Psoas muscle (tissue), 8 donors: Measurements from ENCODE around the gene UBE3C. TPM values are rescaled to one million over a fixed set of nuclear protein-coding genes. Genes with fewer than 3 reads are reported as not detected.

Experiments used
- ATAC-seq, 4 donors: fragments of 200-7000 bp; cut with Tn5 transposase; one replicate each; pipeline ENCODE4 v1.9.1; 2020; ENCODE audit warnings: moderate library complexity in 3 of 4, mild to moderate bottlenecking in 2 of 4
- DNase-seq, 2 donors: peaks; one replicate each; pipeline ENCODE4 v3.0.0-alpha.2; 2020
- H3K27ac ChIP-seq: fragments of 200-600 bp; one replicate; pipeline ENCODE4 v1.8.0; 2022
- H3K27me3 ChIP-seq, 3 donors: fragments of 200-600 bp in 1 of 3; one replicate each; pipeline versions ENCODE4 v1.6.1 to v1.8.0; 2013 to 2022; ENCODE audit warnings: low read length in 2 of 3, mild to moderate bottlenecking in 2 of 3, moderate library complexity in 1 of 3; ENCODE audit not compliant: insufficient read depth in 3 of 3
- H3K36me3 ChIP-seq, 2 donors: fragments of 200-600 bp in 1 of 2; one replicate each; pipeline versions ENCODE4 v1.6.1 to v1.8.0; 2013 to 2022; ENCODE audit warnings: low read depth in 1 of 2, mild to moderate bottlenecking in 1 of 2, moderate library complexity in 1 of 2; ENCODE audit not compliant: insufficient read depth in 1 of 2
- H3K4me1 ChIP-seq: fragments of 200-600 bp; one replicate; pipeline ENCODE4 v1.8.0; 2022
- H3K4me3 ChIP-seq: fragments of 200-600 bp; one replicate; pipeline ENCODE4 v1.8.0; 2022; ENCODE audit warnings: mild to moderate bottlenecking
- H3K9me3 ChIP-seq: fragments of 200-600 bp; one replicate; pipeline ENCODE4 v1.8.0; 2022
- WGBS, 3 donors: extraction: QIAGEN DNeasy Blood & Tissue Kit; methylation state at CpG; one replicate each; pipeline versions ENCODE4 v1.1.6 to v1.1.7; 2013; 5-methylcytosine and 5-hydroxymethylcytosine counted together
- intact Hi-C, 2 donors: fragments of 100-400 bp; cut with DNase I; formaldehyde crosslinking; loops; one replicate each; pipeline versions ENCODE4 v1.11.0 to v1.14.2; 2022
- polyA plus RNA-seq, 3 donors: library from polyadenylated mRNA; stranded (reverse); fragments of 200-250 nt; gene quantifications; one replicate each; pipeline ENCODE4 v1.2.3, GENCODE V29; 2013
- total RNA-seq, 4 donors: library from RNA; stranded (reverse); fragmentation: NEBNext Ultra II Directional in 2 of 4; extraction: Animal tissue kit (Norgen Biotek cat#: 25700) in 2 of 4; gene quantifications; one replicate each; pipeline versions ENCODE4 v1.2.1 to v1.2.4, GENCODE V29; 2021 to 2023
- TF ChIP-seq, protein P1 (sequence below): fragments of 200-600 bp; IDR thresholded peaks from one replicate; pipeline ENCODE4 v1.8.0; 2022; ENCODE audit warnings: antibody characterized with exemption
- donor health status: healthy with polysubstance abuse.
- donor health status: DM: no; HTN: no; CAD: no; lungs with moderate emphysema.
- donor health status: Bipolar disorder and iron deficiency.
- donor health status: healthy.
- donor health status: DM: yes; HTN: yes; CAD: no.
- donor health status: DM: no; HTN: no; CAD: no.
- donor health status: DM: no; HTN: no; CAD: no.
- donor health status: DM: yes; HTN: yes; CAD: no.

UBE3C gene
- total and polyA plus RNA-seq, 7 donors, result 31.9 to 94.2 (median 60.2) TPM

DNA sequence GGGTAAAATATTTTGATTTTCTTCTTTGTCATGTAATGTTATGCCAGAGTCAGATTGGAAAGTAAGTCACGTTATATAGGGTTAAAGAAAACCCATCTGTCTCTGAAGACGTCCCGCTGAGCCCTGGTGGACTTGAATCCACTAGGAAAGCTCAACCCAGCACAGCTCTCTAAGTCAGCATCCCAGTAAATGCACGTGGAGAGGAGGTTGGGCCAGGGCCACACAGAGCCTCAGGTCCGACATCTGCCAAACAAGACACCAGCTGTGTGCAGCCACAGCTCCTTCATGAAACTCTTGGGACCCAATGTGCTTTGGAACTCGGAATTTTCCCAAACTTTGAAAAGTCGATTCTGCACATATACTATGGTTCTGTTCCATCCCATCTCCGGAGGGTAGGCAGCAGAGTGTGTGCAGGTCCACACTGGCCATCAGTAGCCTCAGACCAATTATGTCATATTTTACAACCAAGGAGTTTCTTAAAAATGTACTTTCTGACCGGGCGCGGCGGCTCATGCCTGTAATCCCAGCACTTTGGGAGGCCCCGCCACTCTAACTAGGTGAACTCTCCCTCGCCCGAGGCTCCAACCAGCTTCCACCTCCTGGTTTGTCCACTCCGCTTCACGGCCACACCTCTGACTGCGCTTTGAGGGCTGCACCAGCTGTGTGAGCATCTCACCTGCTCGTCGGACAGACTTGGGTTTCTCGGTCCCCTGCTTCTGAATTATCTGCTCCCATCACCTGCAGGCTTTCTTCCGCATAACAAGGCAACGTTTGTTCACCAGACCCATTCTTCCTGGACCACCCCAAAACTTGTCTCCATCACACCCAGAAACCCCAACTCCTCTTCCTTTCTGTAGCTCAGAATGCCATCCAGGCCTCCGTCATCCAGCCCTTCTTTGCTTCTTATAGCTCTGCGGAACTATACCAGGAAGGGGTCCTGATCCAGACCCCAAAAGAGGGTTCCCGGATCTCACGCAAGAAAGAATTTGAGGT is 168.4 kb downstream of the UBE3C start:
- Histone ChIP-seq H3K36me3 (no peaks in the 10 kb centered on the region), H3K27me3 (no peaks in the 10 kb centered on the region), H3K9me3 (no peaks in the 10 kb centered on the region), H3K4me1 (no peaks in the 10 kb centered on the region), H3K4me3 (no peak overlapping the region), H3K27ac (no peak overlapping the region)
- TF ChIP-seq, protein P1, sequence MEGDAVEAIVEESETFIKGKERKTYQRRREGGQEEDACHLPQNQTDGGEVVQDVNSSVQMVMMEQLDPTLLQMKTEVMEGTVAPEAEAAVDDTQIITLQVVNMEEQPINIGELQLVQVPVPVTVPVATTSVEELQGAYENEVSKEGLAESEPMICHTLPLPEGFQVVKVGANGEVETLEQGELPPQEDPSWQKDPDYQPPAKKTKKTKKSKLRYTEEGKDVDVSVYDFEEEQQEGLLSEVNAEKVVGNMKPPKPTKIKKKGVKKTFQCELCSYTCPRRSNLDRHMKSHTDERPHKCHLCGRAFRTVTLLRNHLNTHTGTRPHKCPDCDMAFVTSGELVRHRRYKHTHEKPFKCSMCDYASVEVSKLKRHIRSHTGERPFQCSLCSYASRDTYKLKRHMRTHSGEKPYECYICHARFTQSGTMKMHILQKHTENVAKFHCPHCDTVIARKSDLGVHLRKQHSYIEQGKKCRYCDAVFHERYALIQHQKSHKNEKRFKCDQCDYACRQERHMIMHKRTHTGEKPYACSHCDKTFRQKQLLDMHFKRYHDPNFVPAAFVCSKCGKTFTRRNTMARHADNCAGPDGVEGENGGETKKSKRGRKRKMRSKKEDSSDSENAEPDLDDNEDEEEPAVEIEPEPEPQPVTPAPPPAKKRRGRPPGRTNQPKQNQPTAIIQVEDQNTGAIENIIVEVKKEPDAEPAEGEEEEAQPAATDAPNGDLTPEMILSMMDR, result no peak
- 64 to 73% (median 66%) methylated on average over 27 of the region's 27 CpGs for WGBS, 3 donors
- no peak for ATAC-seq
- intact Hi-C loops, result no loop called here
- DNase-seq, result no peak

DNA sequence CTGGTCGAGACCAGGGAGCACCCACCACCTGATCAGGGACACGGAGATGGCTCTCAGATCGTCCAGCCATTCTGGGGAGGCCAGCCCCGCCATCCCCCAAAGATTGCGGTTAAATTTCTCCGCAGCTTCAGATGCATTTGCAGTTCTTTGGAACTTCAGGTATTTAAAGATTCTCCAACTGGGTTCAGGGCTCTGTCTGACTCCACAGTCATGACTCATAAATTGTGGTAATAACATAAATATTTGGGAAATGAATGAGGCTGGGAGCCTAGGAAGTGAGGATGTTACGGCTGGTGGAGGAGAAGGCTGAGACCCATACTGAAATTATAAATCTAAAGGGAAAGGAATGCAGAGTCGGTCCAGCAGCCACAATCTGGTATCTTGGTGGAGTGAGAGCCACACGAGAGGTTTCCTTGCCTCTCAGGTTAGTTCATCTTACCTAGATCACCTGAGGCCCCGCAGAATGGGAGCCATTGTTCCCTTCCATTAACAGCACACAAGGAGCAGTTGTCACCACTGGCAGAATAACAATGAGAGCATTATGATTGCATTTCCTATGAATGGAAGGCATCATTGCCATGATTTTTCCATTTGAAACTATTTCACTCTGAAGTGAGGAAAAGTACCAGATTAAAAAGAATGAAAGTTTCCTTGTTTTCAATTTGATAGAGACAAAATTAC is 171.4 kb downstream of the UBE3C start:
- Histone ChIP-seq H3K9me3 (no peaks in the 10 kb centered on the region), H3K4me3 (no peak overlapping the region), H3K4me1 (no peaks in the 10 kb centered on the region), H3K27me3 (no peaks in the 10 kb centered on the region), H3K27ac (no peak overlapping the region), H3K36me3 (no peaks in the 10 kb centered on the region)
- TF ChIP-seq, protein P1, result no peak
- 54 to 81% (median 62%) methylated on average over 10 of the region's 10 CpGs for WGBS, 3 donors
- intact Hi-C loops, result no loop called here
- ATAC-seq (no peak), DNase-seq (no peak)

DNA sequence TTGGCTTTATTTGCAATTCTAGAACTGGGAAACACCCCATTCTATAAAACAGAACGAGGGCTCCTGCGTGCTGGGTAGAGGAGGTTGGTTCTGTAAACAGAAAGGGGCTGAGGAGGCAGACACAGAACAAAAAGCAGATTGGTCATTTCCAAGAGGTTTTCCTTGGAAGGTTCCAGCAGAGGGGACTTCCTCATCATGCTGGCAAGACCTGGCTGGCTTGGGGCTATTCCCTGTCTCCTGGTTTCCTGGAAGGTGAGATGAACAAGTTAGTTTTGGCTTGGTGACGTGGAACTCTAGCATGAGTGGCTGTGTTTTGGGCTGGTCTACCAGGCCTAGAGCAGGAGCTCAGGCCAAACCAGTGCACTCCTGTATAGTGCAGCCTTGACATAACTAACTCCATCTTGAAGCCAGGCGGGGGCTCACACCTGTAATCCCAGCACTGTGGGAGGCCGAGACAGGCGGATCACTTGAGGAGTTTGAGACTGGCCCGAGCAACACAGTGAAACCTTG is 172.0 kb downstream of the UBE3C start:
- Histone ChIP-seq H3K4me1 (no peaks in the 10 kb centered on the region), H3K27me3 (no peaks in the 10 kb centered on the region), H3K4me3 (no peak overlapping the region), H3K27ac (no peak overlapping the region), H3K9me3 (no peaks in the 10 kb centered on the region), H3K36me3 (no peaks in the 10 kb centered on the region)
- intact Hi-C loops, result no loop called here
- 76 to 84% (median 79%) methylated on average over 7 of the region's 7 CpGs for WGBS, 3 donors
- TF ChIP-seq, protein P1, result no peak
- ATAC-seq (no peak), DNase-seq (no peak)

DNA sequence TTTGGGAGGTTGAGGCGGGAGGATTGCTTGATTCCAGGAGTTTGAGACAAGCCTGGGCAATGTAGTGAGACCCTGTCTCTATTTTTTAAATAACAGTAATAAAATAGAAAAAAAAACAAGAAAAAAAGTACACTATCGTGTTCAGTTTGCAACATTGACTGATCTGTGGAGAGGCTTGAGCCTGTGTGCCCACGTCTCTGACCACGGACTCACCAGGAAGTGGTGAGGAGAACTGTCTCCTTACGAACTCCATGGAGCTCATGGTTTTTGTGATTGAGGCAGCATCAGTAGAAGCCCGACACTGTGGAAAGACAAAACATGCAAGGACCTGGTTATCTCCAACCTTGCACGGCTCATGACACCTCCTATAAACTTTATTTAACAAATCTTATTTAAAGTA is 174.2 kb downstream of the UBE3C start:
- DNase-seq, result no peak
- H3K27me3 ChIP-seq, result no peaks in the 10 kb centered on the region
- ATAC-seq, result no peak
- no peak overlapping the region for H3K4me3 ChIP-seq
- no peaks in the 10 kb centered on the region for H3K9me3 ChIP-seq
- intact Hi-C loops, result no loop called here
- H3K36me3 ChIP-seq, result no peaks in the 10 kb centered on the region
- 87 to 92% (median 92%) methylated on average over 7 of the region's 7 CpGs for WGBS, 3 donors
- H3K27ac ChIP-seq, result no peak overlapping the region
- TF ChIP-seq, protein P1, result no peak
- no peaks in the 10 kb centered on the region for H3K4me1 ChIP-seq
